Ascending aorta (tissue), 2 donors: ENCODE results near the gene UBR3. TPM values are rescaled to one million over a fixed set of nuclear protein-coding genes. Genes with fewer than 3 reads are reported as not detected.
"Not testable (repeated sequence)": the region's sequence is repeated elsewhere in the genome, so short reads cannot be mapped to it uniquely, and the experiment has no call there.

Experiments used
- DNase-seq, 2 donors: peaks; one replicate each; pipeline ENCODE4 v3.0.0-alpha.2; 2019; ENCODE audit warnings: low spot score in 2 of 2
- H3K27ac ChIP-seq, 2 donors: fragments of 200-600 bp; sonication (generic); one replicate each; pipeline ENCODE4 v1.5.1; 2016 to 2017; ENCODE audit warnings: mild to moderate bottlenecking in 1 of 2
- H3K27me3 ChIP-seq: fragments of 200-600 bp; sonication (generic); one replicate; pipeline ENCODE4 v1.5.1; 2017
- H3K36me3 ChIP-seq, 2 donors: fragments of 200-600 bp; sonication (generic); one replicate each; pipeline ENCODE4 v1.5.1; 2016
- H3K4me1 ChIP-seq, 2 donors: fragments of 200-600 bp; sonication (generic); one replicate each; pipeline ENCODE4 v1.5.1; 2016 to 2017; ENCODE audit warnings: mild to moderate bottlenecking in 1 of 2
- H3K4me3 ChIP-seq, 2 donors: fragments of 200-600 bp; sonication (generic); one replicate each; pipeline ENCODE4 v1.5.1; 2016 to 2017; ENCODE audit warnings: mild to moderate bottlenecking in 1 of 2
- H3K9me3 ChIP-seq, 2 donors: fragments of 200-600 bp; sonication (generic); one replicate each; pipeline ENCODE4 v1.5.1; 2016
- intact Hi-C: fragments of 100-400 bp; cut with DNase I; formaldehyde crosslinking; loops from one replicate; pipeline ENCODE4 v1.15.1; 2023
- total RNA-seq: library from RNA; depleted of rRNA; stranded (reverse); fragments of >200 nt; gene quantifications from one replicate; pipeline ENCODE4 v1.1.0, GENCODE V29; 2016
- TF ChIP-seq, protein P1 (sequence below), 3 experiments: fragments of 200-600 bp in 2 of 3; fragments of 450-650 bp in 1 of 3; sonication (generic) in 2 of 3; IDR thresholded peaks; one replicate each; pipeline ENCODE4 v1.5.1; 2016 to 2019; ENCODE audit warnings: antibody characterized with exemption in 3 of 3, mild to moderate bottlenecking in 1 of 3, moderate library complexity in 1 of 3

The UBR3 gene
- total RNA-seq, 1 donor from 2014 or later: 37.7 TPM

DNA sequence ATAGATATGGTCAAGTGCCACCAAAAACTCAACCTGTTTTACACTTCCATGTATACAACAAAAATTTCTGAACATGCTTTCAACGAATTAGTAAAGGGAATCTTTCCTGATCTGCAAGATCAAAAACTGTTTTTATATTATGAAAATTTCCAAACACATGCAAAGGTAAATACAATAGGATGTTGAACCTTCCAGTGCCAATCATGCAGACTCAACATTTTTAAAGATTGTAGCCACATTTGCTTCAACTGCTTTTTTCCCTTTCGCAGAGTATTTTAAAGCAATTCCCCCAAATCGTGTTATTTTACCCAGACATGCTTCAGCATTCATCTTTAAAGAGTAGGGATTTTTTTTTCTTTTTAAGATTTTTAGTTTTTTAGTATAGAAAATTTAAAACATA, 40.3 kb downstream of the UBR3 start:
- H3K36me3 ChIP-seq: no peaks in the 10 kb centered on the region
- TF ChIP-seq, protein P1, sequence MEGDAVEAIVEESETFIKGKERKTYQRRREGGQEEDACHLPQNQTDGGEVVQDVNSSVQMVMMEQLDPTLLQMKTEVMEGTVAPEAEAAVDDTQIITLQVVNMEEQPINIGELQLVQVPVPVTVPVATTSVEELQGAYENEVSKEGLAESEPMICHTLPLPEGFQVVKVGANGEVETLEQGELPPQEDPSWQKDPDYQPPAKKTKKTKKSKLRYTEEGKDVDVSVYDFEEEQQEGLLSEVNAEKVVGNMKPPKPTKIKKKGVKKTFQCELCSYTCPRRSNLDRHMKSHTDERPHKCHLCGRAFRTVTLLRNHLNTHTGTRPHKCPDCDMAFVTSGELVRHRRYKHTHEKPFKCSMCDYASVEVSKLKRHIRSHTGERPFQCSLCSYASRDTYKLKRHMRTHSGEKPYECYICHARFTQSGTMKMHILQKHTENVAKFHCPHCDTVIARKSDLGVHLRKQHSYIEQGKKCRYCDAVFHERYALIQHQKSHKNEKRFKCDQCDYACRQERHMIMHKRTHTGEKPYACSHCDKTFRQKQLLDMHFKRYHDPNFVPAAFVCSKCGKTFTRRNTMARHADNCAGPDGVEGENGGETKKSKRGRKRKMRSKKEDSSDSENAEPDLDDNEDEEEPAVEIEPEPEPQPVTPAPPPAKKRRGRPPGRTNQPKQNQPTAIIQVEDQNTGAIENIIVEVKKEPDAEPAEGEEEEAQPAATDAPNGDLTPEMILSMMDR (IDR thresholded peaks at IDR 0.05): no peak
- no peak overlapping the region for H3K27ac ChIP-seq
- no peak for DNase-seq
- intact Hi-C loops: no loop called here
- H3K9me3 ChIP-seq: no peaks in the 10 kb centered on the region
- H3K27me3 ChIP-seq: no peaks in the 10 kb centered on the region
- H3K4me1 ChIP-seq: peaks cover 0 to 4% of the 10 kb centered on the region in 2 donors
- no peak overlapping the region for H3K4me3 ChIP-seq

DNA sequence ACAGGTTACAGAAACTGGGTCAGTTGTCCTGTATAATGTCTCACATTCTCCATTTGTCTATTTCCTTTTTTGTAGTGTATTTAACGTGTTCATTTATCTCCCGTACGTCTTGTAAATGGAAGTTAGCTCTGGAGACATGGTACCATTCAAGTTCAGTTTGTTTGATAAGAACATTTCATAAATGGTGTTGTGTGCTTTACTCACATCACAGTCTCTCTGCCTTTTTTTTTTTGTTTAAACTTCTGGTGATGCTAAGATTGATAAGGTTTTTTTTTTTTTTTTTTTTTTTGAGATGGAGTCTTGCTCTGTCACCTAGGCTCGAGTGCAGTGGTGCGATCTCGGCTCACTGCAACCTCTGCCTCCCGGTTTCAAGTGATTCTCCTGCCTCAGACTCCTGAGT, 41.7 kb downstream of the UBR3 start:
- Histone ChIP-seq H3K9me3 (no peaks in the 10 kb centered on the region), H3K4me1 (no peaks in the 10 kb centered on the region), H3K36me3 (no peaks in the 10 kb centered on the region), H3K27ac (no peak overlapping the region), H3K4me3 (no peak overlapping the region), H3K27me3 (no peaks in the 10 kb centered on the region)
- TF ChIP-seq, protein P1 (IDR thresholded peaks at IDR 0.05): no peak
- no peak for DNase-seq
- intact Hi-C loops: no loop called here

DNA sequence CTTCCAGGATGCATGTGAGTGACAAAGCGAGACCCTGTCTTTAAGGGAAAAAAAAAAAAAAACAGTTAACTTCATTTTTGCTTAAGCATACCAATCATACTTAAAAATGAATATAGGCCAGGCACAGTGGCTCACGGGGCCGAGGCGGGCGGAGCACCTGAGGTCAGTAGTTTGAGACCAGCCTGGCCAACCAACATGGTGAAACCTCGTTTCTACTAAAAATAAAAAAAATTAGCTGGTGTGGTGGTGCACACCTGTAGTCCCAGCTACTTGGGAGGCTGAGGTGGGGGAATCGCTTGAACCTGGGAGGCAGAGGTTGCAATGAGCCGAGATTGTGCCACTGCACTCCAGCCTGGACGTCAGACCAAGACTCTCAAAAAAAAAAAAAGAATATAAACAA, 44.1 kb downstream of the UBR3 start:
- H3K9me3 ChIP-seq, H3K4me3 ChIP-seq, DNase-seq, H3K27ac ChIP-seq, H3K4me1 ChIP-seq, intact Hi-C loops, H3K27me3 ChIP-seq, H3K36me3 ChIP-seq: not testable (repeated sequence)

DNA sequence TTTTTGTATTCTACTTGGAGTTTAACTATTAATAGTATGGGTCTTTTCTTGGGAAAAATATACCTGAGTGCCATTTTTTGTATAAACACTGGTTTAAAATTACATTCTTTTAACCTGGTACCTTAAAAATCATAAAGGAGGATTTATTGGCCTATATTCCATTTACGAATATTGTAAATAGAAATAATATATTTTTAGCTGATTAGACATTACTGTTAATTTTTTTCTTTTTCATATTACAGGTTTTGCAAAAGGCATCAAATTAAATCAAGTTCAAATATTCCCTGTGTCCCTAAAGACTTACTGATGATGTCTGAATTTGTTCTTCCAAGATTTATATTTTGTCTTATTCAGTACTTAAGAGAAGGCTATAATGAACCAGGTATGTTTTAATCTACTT, 44.7 kb downstream of the UBR3 start:
- Histone ChIP-seq H3K4me3 (no peak overlapping the region), H3K9me3 (no peaks in the 10 kb centered on the region), H3K4me1 (no peaks in the 10 kb centered on the region), H3K36me3 (peaks cover 0 to 6% of the 10 kb centered on the region in 2 donors), H3K27ac (no peak overlapping the region), H3K27me3 (no peaks in the 10 kb centered on the region)
- intact Hi-C loops: no loop called here
- DNase-seq: no peak
- TF ChIP-seq, protein P1 (IDR thresholded peaks at IDR 0.05): no peak

DNA sequence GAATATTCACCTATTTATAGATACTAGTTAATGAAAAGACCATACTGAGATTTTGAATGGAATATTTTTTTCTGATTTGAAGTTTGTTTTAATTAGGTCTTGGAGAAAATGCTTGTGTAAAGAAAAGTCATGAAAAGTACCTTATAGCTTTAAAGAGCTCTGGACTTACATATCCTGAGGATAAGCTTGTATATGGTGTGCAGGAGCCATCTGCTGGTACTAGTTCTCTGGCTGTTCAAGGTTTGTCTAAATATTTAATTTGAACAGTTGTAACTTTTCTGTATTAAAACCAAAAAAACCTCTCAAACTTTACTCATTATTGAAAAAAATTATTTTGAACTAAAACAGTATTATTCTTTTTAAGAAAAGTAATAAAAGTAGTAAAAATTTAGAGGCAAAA, 50.1 kb downstream of the UBR3 start:
- no peaks in the 10 kb centered on the region for H3K4me1 ChIP-seq
- H3K27ac ChIP-seq: no peak overlapping the region
- no peak overlapping the region for H3K4me3 ChIP-seq
- H3K9me3 ChIP-seq: no peaks in the 10 kb centered on the region
- no peak for DNase-seq
- H3K36me3 ChIP-seq: peaks cover 0 to 6% of the 10 kb centered on the region in 2 donors
- TF ChIP-seq, protein P1 (IDR thresholded peaks at IDR 0.05): peak in 1 of 3 experiments; percentile 20
- intact Hi-C loops: loop anchor here (2.0 kb wide), 1 partner anchor 53 kb away; the partner anchor contains the start of gene METTL5
- no peaks in the 10 kb centered on the region for H3K27me3 ChIP-seq

DNA sequence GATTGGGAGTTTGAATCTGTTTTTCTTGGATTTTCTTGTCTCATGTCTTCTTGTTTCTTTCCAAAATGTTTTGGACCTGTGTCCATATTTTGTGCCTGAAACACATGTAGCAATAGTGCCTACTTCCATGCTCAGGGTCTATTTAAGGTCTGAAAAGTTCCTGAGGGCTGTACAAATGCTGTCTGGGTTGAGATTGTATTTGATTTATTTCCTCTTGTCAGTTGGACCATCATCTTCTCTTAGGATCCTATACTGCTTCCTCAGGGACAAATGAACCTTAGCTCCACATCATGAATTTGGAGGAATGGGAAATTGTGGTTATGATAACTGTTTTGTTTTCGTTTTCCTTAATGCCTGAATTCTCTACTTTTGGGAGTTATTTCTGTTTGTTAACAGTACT, 59.9 kb downstream of the UBR3 start:
- TF ChIP-seq, protein P1 (IDR thresholded peaks at IDR 0.05): no peak
- Histone ChIP-seq H3K27me3 (no peaks in the 10 kb centered on the region), H3K4me1 (no peaks in the 10 kb centered on the region), H3K27ac (no peak overlapping the region), H3K4me3 (no peak overlapping the region), H3K9me3 (no peaks in the 10 kb centered on the region), H3K36me3 (peaks cover under 1 to 4% of the 10 kb centered on the region in 2 donors)
- no peak for DNase-seq
- intact Hi-C loops: no loop called here
